Motor neuron (in vitro differentiated cells): ENCODE results near the gene RERE. TPM values are rescaled to one million over a fixed set of nuclear protein-coding genes. Genes with fewer than 3 reads are reported as not detected.

Source experiments
- ATAC-seq, 8 experiments: fragments of 200-7000 bp; cut with Tn5 transposase; replicated peaks in 6 of 8; 2 replicates each; pipeline ENCODE4 v1.8.0; 2021; ENCODE audit warnings: mild to moderate bottlenecking in 8 of 8, moderate library complexity in 8 of 8
- H3K27ac ChIP-seq, 2 donors: fragments of 250-450 bp; sonication (Bioruptor Pico); 2 replicates each; pipeline ENCODE4 v1.9.0; 2021; ENCODE audit warnings: antibody characterized with exemption in 2 of 2, mild to moderate bottlenecking in 2 of 2, moderate library complexity in 1 of 2
- H3K4me1 ChIP-seq, 2 donors: fragments of 250-450 bp; sonication (Bioruptor Pico); replicated peaks in 1 of 2; 2 replicates each; pipeline ENCODE4 v1.6.1; 2021; ENCODE audit warnings: antibody characterized with exemption in 2 of 2, mild to moderate bottlenecking in 2 of 2, moderate library complexity in 1 of 2
- H3K4me3 ChIP-seq, 5 donors: fragments of 250-450 bp; sonication (Bioruptor Pico); 2 replicates each; pipeline ENCODE4 v1.9.0; 2021; ENCODE audit warnings: antibody characterized with exemption in 5 of 5, mild to moderate bottlenecking in 5 of 5, moderate library complexity in 4 of 5
- WGBS, 10 experiments: fragments of 450-650 bp; shearing (Covaris generic); methylation state at CpG; one replicate each; pipeline ENCODE4 v1.0.0; 2022; 5-methylcytosine and 5-hydroxymethylcytosine counted together
- in situ Hi-C, 9 experiments: fragments of 400-800 bp; cut with MboI; loops; one replicate each; pipeline ENCODE4 v1.15.0; 2021; ENCODE audit warnings: low sequenced_read_pairs in 9 of 9, low pct_unique_long_range_greater_than_20kb in 2 of 9; ENCODE audit not compliant: unreplicated experiment in 9 of 9
- total RNA-seq, 8 experiments: library from RNA; unstranded; fragments of 300-600 nt; gene quantifications; 2 replicates each; pipeline versions ENCODE4 v1.2.3 to v1.2.4, GENCODE V29; 2022

The RERE gene
- total RNA-seq, 8 experiments from 2014 or later: 17.8 to 576 (median 111) TPM

GRCh38 chr1:8565802-8566201 is 251.6 kb downstream of the RERE start:
- no peak for ATAC-seq
- Histone ChIP-seq H3K27ac (no peak overlapping the region), H3K4me1 (peaks cover 22 to 40% of the 10 kb centered on the region in 2 donors), H3K4me3 (no peak overlapping the region)
- in situ Hi-C loops: loop anchor here in 4 of 9 experiments (25.0 kb wide), 2 partner anchors 121 to 271 kb away; no protein-coding TSS in a partner anchor
- 77 to 100% (median 93%) methylated on average over 2 to 3 of the region's 3 CpGs; no CpG with 5 or more reads in 4 of the 10 experiments for WGBS, 10 experiments

GRCh38 chr1:8563944-8564537 is 253.4 kb downstream of the RERE start:
- peaks cover 13 to 23% of the 10 kb centered on the region in 2 donors for H3K4me1 ChIP-seq
- no peak overlapping the region for H3K4me3 ChIP-seq
- no peak for ATAC-seq
- H3K27ac ChIP-seq: no peak overlapping the region
- 33 to 89% (median 67%) methylated on average over 1 to 2 of the region's 2 CpGs; no CpG with 5 or more reads in 5 of the 10 experiments for WGBS, 10 experiments
- in situ Hi-C loops: loop anchor here in 4 of 9 experiments (25.0 kb wide), 2 partner anchors 123 to 273 kb away; no protein-coding TSS in a partner anchor

- in situ Hi-C loops: loop anchor here in 4 of 9 experiments (25.0 kb wide), 2 partner anchors 124 to 274 kb away; no protein-coding TSS in a partner anchor
- Histone ChIP-seq H3K27ac (no peak overlapping the region), H3K4me1 (peaks cover 13 to 17% of the 10 kb centered on the region in 2 donors), H3K4me3 (no peak overlapping the region)
- WGBS, 10 experiments: 20 to 100% (median 52%) methylated on average over 1 to 4 of the region's 4 CpGs
- peak in 5 of 8 experiments; percentile 16 to 86 (median 20) for ATAC-seq
Measured at GRCh38 chr1:8562881-8563865, 254.3 kb downstream of the RERE start.

GRCh38 chr1:8562222-8562621 is 255.2 kb downstream of the RERE start:
- H3K4me3 ChIP-seq: no peak overlapping the region
- peaks cover 13 to 17% of the 10 kb centered on the region in 2 donors for H3K4me1 ChIP-seq
- WGBS, 10 experiments: 20 to 100% (median 83%) methylated on average over 1 to 2 of the region's 2 CpGs; no CpG with 5 or more reads in 1 of the 10 experiments
- in situ Hi-C loops: loop anchor here in 4 of 9 experiments (25.0 kb wide), 2 partner anchors 125 to 275 kb away; no protein-coding TSS in a partner anchor
- ATAC-seq: no peak
- no peak overlapping the region for H3K27ac ChIP-seq

- peaks cover 13 to 17% of the 10 kb centered on the region in 2 donors for H3K4me1 ChIP-seq
- H3K27ac ChIP-seq: no peak overlapping the region
- H3K4me3 ChIP-seq: no peak overlapping the region
- ATAC-seq: peak; percentile 48 to 67 (median 62)
- WGBS, 10 experiments: 0 to 58% (median 30%) methylated on average over 1 to 2 of the region's 2 CpGs; no CpG with 5 or more reads in 1 of the 10 experiments
- in situ Hi-C loops: loop anchor here in 4 of 9 experiments (25.0 kb wide), 2 partner anchors 126 to 276 kb away; no protein-coding TSS in a partner anchor
Measured at GRCh38 chr1:8560611-8561544, 256.6 kb downstream of the RERE start.

GRCh38 chr1:8560035-8560434 is 257.4 kb downstream of the RERE start:
- WGBS, 10 experiments: 56 to 100% (median 96%) methylated on average over 1 to 4 of the region's 4 CpGs; no CpG with 5 or more reads in 1 of the 10 experiments
- in situ Hi-C loops: loop anchor here in 4 of 9 experiments (25.0 kb wide), 2 partner anchors 127 to 277 kb away; no protein-coding TSS in a partner anchor
- ATAC-seq: no peak

GRCh38 chr1:8555582-8555981 is 261.9 kb downstream of the RERE start:
- Histone ChIP-seq H3K4me1 (peaks cover 14 to 16% of the 10 kb centered on the region in 2 donors), H3K27ac (no peak overlapping the region), H3K4me3 (no peak overlapping the region)
- no peak for ATAC-seq
- in situ Hi-C loops: loop anchor here in 4 of 9 experiments (25.0 kb wide), 2 partner anchors 132 to 282 kb away; no protein-coding TSS in a partner anchor

More at GRCh38 chr1:8560035-8560434, 257.4 kb downstream of the RERE start:
- peaks cover 13 to 17% of the 10 kb centered on the region in 2 donors for H3K4me1 ChIP-seq
- H3K4me3 ChIP-seq: no peak overlapping the region
- no peak overlapping the region for H3K27ac ChIP-seq

GRCh38 chr1:8554956-8555534 is 262.4 kb downstream of the RERE start:
- Histone ChIP-seq H3K4me3 (no peak overlapping the region), H3K27ac (no peak overlapping the region), H3K4me1 (peaks cover 14 to 16% of the 10 kb centered on the region in 2 donors)
- WGBS, 10 experiments: 63 to 100% (median 100%) methylated on average over 1 to 2 of the region's 2 CpGs; no CpG with 5 or more reads in 1 of the 10 experiments
- in situ Hi-C loops: loop anchor here in 4 of 9 experiments (25.0 kb wide), 2 partner anchors 132 to 282 kb away; no protein-coding TSS in a partner anchor
- peak in 2 of 8 experiments; percentile 66 for ATAC-seq

GRCh38 chr1:8552820-8553397 is 264.5 kb downstream of the RERE start:
- Histone ChIP-seq H3K4me1 (peaks cover 14 to 16% of the 10 kb centered on the region in 2 donors), H3K4me3 (no peak overlapping the region), H3K27ac (no peak overlapping the region)
- ATAC-seq: peak in 3 of 8 experiments; percentile 15 to 27 (median 24)
- WGBS, 10 experiments: 0 to 97% (median 85%) methylated on average over 2 to 20 of the region's 21 CpGs; no CpG with 5 or more reads in 4 of the 10 experiments
- in situ Hi-C loops: loop anchor here in 4 of 9 experiments (25.0 kb wide), 2 partner anchors 134 to 284 kb away; no protein-coding TSS in a partner anchor

- no peak overlapping the region for H3K4me3 ChIP-seq
- ATAC-seq: peak in 2 of 8 experiments; percentile 16 to 79
- in situ Hi-C loops: loop anchor here in 4 of 9 experiments (25.0 kb wide), 2 partner anchors 135 to 285 kb away; no protein-coding TSS in a partner anchor
- H3K4me1 ChIP-seq: peaks cover 14 to 16% of the 10 kb centered on the region in 2 donors
- no peak overlapping the region for H3K27ac ChIP-seq
- WGBS, 10 experiments: 0 to 97% (median 44%) methylated on average over 2 to 6 of the region's 6 CpGs
Measured at GRCh38 chr1:8551613-8552489, 265.6 kb downstream of the RERE start.
